Stimulated activated CD8-positive, alpha-beta memory T cell treated with anti-CD3 and anti-CD28 coated beads, Interleukin-15, amount 100 ng/mL, for 24 hours (primary cell): ENCODE data around the gene IL34.

ENCODE experiments used
- DNase-seq: peaks from one replicate; pipeline ENCODE4 v3.0.0-alpha.2; 2020; ENCODE audit warnings: low read depth

Gene IL34

DNA sequence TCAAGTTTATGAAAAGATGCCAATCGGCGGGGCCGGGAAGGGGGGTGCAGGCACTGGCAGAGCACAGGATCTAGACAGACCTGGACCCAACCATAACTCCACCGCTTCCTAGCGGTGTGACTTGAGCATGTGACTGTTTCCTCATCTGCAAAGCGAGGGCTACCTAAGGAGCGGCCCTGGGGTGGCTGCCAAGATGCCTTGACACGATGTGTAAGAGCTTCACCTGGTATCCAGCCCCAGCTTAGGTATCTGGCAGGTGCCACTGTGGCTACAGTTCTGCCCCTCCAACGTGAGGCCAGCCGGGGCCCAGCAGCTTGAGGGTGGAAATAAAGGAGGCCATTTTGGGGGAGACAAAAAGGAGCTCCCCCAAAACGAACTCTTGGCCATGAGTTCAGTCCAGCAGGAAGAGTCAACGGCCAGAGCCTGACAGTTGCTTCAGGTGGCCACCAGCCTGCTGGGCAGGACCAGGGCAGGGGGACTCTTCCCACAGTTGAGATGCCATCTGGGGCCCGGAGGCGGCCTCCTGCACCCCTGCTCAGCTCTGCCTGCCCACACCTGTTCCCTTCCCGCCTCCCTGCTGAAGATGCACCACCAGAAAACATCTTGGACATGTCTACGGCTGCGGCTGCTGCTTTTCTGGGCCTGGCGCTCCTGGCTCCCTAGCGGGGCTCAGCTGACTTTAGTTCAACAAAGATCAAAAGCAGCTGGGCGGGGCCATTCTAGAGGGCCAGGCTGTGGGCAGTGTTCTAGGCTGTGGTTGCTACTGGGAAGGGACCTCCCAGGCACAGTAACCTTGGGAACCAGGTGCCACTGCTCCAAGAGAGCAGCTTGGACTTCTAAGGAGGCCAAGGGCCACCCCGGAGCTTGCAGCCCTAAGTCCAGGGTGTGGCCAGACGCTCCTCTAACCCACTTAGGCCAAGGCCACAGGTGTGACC lies 42.9 kb downstream of the IL34 start:
- DNase-seq: no peak

DNA sequence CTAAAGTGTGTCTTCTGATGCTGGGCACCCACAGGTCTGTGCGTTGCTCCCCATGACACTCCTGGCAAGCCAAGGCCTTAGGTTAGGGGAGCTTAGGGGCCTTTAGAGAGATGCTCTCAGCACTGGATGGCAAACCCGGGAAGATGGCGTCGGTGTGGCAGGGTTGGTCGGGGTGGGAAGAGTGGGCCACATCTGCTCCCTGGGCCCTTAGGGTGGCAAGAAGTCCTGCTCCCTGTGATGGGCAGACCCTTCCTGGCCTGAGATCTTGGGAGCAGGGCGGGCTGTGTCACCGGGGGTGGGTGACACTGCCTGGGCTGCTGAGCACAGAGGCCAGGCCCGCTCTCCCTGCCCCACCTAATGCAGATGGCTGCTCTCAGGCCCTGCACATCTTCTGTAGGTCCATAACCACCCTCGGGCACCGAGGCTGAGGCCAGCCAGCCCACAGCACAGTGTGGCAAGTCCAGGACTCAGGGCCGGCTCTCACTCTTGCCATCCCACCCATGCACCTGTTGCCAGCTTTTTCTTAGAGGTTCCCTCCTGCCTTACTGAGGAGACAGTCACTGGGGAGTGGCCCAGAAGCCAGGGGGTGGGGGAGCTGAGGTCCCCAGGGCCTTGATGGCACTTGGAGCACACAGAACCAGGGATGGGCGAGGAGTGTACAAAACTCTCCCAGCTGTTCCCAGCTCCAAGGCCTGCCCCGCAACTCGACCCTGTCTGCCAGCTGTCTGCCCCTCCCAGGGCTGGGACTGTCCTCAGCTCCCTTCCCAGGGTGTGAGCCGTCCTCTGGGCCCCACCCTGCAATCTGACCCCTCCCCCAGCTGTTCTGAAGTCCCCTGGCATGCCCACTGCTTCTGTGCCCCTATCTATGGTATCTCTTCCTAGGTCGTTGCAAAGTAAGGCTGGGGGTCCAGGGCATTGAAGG lies 43.9 kb downstream of the IL34 start:
- DNase-seq: no peak

DNA sequence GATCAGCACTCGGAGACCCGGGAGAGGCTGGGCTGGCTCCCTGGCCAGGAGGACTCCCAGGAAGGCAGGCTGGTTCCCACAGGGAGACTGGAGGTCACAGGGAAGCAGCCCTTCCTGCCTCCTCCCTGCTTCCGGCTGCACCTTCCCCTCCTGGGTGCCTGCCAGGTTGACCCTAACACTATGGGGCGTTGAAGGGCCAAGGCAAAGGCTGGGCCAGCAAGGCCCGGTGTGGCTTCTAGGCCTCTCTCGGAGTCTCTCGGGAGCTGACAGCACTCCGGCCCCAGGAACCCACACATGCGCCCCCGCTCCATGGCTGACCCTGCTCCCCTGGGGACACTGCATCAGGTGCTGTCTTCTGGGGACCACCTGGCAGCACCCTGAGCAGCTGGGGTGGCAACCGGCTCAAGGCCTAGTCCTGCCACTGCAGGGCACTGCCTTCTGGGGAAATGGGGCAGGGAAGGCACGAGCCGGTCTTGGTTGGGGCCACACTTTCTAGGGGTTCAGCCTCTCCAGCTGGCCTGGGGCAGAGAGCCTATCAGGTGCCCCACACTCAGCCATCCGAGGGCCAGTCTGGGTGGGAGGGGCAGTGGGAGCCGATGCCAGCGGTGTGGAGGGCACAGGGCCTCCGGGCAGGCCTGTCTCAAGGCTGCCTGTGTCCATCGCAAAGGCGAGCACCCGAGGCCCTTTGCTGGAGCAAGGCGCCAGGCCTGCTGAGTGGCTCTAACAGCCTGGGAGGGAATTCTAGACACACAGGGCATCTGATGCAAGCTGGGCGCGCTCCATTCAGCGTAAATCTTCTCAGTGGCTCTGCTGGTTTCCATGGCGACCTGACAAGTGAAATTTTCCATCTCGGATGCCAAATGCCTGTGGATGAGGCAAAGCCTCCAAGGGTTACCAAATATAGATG lies 45.1 kb downstream of the IL34 start:
- no peak for DNase-seq

DNA sequence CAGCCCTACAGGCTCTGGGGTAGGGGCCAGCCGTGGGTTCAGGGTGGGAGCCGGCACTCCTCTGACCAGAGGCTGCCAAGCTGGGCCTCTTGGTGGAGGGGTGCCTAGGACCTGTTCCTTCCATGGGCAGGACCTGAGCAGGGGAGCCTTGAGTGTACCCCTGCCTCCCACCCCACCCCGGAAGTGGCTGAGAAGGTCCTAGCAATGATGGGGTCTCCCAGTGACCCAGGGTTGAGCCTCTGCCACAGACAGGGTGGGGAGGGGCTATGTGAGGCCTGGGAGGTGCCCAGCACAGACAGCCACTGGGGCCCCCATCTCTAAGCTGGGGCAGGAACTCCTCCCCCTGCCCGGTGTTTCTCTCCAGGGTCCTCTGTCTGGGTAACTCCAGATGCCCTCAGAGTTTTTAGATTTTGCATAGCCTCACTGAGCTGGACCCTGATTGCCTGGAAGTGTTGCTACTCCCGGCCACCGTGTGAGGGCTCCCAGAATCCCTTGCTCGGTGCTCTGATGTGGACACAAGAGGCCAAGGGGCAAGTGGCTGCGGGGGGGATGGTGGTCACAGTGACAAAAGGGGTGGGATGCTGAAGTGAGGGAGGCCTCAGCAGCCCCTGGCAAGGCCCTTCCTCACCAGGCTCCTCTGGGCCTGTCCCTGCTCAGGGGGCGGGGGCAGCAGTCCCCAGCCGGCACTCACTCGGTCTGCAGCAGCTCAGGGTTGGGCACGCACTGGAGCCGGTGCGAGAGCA lies 45.9 kb downstream of the IL34 start:
- DNase-seq: no peak

DNA sequence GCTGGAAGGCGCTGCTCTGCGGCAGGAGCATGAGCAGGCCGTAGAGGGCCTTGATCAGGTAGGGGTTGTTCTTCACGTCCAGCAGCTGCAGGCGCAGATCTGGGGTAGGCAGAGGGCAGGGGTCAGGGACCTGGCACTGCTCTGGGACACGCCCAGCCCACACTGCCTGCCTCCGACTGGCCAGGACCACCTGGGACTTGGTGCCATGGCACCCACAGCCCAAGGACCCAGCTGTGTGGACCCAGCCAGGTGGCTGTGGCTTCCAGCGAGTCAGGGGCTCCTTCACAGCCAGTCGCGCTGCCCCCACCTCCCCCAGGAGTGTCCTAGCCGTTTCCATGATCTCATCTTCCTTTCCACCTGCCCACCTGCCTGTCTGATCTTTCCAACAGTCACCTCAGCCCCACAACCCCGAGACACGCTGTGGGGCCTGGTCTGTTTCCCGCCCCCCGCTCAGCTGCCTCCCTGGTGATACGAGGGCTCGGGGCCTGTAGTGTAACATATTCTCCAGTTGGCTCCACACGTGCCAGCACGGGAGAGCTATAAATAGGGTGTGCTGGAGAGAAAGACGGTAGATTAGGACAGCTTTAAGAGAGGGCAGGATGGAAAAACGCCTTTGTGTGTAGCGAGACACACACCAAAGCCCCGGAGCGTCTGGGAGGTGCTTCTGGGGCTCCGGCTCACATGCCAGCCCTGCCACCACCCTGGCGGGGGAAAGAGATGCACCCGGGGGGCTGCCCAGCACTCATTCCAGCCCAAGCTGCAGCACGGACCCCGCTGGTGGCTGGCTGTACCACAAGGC lies 46.7 kb downstream of the IL34 start:
- no peak for DNase-seq

DNA sequence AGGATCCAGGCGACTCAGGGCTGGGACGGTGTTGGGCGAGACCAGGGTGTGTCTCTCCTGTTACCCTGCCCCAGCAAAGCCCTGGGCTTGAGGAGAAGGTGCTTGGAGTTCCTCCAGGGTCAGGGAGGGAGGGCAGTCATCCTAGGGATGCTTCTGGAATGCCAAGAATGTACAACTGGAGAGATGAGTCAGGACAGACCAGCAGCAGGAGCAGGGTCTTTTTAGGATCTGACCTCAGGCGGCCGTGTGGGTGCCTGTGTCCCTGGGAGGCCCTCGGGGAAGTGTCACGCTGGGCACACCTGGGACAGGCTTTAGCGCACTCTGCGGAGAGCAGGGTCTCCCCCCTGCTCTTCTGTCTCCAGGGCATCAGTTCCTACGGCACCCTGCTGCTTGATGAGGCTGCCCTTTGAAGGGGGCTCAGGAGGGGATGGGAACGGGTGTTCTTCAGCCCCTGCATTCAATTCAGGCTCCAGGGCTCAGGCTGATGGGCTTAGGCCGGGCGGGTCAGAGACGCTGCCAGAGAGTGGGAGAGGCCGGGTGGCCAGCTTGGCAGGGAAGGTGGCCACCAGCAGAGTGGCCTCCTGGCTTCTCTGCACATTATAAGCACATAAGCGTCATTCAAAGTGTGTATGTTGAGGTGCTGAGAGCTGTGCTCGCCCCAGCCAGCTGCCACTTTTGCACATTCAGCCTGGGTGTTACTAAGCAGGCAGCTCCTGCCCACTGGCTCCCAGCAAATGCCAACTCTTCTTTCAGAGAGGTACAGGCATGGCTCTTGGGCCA lies 47.9 kb downstream of the IL34 start:
- no peak for DNase-seq

DNA sequence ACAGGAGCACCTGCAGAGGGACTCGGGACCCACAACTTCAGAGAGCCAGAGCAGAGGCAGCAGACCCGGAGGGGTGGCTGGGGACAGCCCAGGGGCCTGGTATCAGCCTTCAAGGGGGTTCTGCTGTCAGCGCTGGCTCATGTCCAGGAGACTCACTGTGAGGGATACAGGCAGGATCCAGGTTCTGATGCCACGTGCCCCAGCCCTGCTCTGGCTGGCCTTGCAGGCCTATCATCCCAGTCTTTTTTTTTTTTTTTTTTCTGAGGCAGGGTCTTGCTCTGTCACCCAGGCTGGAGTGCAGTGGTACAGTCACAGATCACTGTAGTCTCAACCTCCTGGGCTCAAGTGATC lies 48.5 kb downstream of the IL34 start:
- no peak for DNase-seq

DNA sequence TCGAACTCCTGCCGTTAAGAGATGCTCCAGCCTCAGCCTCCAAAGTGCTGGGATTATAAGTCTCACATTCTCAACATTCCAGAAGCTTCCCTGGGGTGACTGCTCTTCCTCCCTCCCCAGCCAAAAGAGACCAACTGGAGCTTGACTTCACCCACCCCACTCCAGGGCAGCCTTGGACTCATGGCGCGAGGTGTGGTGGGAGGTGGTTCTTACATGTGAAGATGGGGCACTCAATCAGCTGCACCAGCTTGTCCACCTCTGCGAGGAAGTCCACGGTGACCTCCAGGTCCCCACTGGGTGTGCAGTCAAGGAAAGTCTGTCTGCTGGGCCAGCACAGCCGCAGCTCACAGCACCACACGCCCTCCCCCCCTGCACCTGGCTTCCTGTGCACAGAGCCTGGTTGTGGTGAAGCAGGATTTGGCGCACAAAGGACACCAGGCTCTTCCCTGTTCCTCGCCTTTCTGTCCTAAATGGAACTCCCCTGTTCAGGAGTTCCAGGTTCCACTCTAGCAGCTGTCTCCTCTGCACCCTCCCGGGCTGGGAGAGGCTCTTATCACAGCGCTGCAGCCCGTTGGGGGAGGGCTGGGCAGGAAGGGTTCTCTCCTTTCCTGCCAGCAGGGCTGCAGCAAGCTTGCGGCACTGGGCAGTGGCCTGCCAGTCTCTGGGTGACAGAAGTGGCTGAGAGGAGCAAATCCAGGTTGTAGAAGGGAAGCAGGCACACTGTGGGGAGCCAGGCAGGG lies 49.1 kb downstream of the IL34 start:
- no peak for DNase-seq

DNA sequence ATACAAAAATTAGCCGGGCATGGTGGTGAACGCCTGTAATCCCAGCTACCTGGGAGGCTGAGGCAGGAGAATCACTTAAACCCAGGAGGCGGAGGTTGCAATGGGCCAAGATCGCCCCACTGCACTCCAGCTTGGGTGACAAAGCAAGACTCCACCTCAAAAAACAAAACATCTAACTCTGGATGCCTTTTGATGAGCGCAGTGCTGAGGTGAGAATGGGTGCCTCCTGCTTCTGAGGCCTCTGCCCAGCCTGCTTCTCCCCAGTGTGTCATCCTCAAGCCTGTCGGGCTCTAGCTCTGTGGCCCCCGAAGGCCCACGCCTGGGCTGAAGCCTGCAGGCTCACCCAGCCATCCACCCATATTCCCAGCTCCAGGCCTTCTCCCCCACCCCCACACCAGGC lies 50.0 kb downstream of the IL34 start:
- no peak for DNase-seq

DNA sequence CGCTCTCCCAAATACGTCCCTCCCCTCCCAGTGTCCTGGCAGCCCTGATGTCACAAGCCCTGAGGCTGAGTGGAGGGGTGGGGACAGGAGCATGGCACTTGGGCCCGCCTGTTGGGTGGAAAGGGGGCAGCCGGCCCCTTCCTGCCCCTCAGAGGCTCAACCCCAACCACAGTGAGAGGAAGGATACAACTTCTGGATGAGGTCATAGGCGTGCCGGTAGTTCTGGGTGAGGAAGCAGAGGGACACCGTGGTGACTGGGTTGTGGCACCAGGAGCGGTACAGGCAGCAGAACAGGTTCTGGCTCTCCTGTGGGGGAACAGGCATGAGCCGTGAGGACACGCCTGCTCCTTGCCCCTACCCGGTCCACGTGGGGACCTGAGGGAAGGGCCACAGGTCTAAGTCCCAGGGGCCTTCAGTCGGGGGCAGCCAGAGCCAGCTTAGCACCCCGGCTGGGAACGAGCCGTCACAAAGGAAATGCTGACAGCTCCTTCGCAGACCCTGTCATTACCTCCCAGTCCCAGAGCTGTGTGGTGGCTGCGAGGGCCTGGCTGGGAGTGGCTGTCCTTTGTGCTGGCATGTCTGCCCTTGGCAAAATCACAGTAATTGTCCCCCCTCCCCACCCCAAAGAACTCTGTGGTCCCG lies 50.7 kb downstream of the IL34 start:
- no peak for DNase-seq

DNA sequence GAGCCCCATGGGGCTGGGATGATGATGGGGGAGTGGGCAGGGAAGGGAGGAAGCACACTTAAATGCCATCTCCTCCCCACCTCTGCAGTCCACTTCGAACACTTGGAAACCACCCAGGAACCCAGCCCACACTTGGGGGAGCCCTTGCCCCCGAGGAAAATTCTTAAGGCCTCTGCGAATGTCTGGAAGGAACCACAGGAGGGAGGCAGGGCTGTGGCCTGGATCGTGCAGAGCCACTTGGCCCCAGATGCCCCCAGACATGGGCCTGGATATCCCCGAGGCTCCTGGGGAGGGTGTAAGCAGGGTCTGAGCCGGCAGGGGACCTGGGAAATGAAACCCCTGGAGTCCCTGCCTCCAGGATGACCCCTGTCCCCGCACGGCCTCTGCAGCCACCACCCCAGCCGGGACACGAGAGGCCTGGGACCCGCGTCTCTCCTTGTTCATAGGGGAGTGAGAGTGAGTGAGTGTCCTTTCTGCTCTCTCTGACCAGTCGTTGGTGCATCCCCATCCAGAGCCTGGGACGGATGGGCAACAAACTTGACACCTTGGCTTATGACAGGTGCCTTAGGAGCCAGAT lies 51.3 kb downstream of the IL34 start:
- DNase-seq: no peak

DNA sequence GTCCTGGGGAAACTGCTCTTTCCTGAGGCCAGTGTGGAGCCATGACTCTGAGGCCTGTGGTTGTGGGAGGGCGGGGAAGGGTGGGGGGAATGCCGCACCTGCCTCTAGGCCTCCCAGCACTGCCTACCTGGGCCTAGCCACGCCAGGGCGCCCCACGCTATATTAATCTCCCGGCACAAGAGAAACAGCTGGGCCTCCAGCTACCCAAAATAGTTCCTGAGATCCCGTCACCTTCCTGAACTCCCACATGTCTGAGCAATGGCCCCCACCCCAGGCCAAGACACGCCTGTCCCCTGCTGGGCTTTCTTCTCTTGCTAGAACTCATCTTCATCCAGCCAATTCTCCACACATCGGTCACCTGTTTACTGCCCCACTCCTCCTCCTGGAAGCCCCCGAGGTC lies 52.5 kb downstream of the IL34 start:
- DNase-seq: no peak

DNA sequence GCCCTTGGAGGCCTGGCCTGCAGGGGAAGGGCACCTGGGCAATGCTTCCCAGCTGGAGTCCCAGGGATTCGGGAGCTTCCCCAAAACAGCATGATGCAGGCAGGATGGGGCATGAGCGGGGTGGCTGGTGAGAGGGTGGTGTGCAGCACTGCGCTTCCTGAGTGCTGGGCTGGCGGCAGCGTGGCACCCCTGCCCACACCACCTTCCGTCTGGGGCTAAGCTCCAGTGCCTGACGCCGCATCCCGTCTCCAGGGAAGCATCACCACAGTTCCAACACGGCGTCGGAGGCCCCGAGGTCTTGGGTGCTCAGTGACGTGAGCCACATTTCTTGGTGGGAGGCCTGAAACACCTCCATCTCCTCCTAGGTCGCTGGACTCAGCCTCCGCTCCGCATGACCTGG lies 53.3 kb downstream of the IL34 start:
- no peak for DNase-seq

DNA sequence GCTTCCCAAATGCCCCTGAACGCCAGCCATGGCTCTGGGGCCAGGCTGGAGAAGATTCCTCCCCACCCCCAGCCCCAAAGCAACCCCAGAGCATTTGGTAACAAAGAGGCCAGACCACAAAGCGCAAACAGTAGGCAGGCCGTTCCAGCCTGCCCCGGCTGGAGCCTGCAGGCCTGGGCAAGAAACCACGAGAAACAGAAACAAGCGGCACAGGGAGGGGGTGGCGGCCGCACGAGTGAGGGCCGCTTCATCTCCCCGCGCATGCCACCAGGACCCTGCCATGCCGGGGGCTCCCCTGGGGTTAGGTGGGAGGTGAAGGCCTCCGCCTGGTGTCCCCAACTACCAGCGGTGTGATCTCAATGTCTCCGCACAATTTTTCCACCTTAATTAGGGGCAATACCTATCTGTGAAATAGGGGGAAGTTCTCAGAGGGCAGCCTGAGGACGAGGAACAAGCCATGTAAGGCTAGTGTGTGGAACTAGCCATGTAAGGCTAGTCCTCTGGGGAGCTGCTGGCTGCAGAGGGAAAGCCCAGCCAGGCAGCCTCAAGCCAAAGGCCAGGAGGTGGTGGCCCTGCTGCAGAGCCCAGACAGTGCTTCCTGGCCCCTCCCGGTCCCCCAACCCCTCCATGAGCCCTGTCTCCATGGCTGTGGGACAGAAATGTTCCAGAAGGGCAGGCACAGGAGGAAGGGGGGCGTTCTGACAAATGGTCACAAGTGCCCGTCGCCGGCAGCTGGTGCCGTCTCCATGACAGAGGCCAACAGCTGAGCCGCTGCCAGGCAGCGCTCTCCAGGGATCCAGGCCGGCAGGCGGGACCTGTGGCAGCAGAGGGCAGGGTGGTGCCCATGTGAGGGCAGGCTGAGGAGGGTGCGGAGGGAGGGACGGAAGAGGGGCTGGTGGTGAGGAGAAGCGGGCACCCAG lies 54.0 kb downstream of the IL34 start:
- DNase-seq: no peak

DNA sequence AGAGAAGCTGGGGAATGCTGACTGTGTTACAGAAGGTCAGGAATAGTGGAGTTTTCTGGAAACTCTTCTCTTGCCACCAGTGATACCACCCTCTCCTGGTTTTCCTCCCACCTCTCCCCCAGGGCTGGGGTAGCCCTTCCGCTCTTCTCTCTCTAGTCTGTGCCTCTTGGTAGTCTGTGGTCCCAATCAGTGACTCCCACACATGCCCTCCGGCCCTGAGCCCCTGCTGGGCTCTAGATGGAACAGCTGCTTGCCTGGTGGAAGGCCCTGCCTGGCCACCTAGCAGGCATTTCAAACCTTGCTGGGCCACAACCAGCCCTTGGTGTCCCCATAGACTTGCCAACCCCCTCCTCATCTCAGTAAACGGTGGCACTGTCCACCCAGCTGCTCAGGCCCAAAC lies 54.7 kb downstream of the IL34 start:
- no peak for DNase-seq

DNA sequence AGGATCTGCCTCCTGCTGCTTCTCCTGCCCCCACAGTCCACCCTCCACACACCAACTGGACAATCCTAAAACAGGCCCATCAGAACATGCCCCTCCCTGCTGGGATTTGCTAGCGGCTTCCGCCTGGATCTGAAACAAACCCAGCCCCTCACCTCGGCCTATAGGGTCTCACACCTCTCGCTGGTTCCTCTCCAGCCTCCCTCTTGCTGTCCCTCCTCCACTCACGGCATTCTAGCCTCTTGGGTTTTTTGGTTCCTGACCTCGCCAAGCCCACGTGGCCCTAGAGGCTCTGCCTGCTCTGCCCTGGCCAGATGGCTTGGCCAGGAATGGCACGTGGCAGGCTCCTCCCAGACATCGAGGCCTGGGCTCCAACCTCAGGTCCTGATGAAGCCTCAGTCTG lies 55.2 kb downstream of the IL34 start:
- DNase-seq: no peak

DNA sequence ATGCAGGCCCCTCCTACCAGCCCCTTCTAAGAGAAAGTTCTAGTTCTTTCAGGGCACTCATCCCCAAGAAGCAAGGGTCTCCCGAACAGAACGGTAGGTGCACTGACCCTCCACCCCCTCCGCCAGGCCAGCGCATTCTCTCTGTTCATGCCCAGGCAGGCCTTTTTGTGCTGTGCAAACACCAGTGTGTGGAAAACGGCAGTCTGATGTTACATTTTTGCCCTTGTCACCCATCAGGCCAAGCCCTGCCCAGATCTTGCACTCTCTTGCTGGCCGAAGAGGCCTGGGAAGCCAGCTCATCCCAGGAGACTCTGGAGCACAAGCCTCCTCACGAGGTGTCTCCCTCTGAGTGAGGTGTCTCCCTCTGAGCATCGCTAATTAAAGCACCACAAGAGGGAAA lies 55.6 kb downstream of the IL34 start:
- no peak for DNase-seq
